GM23338 (cell line): ENCODE data around the gene MRC2. TPM values are rescaled to one million over a fixed set of nuclear protein-coding genes. Genes with fewer than 3 reads are reported as not detected.

Source experiments
- ATAC-seq: fragments of 200-7000 bp; cut with Tn5 transposase; 3 replicates; pipeline ENCODE4 v1.9.1; 2020
- DNase-seq: peaks from one replicate; pipeline ENCODE4 v3.0.0-alpha.2; 2015; ENCODE audit warnings: low spot score
- H2AFZ ChIP-seq: fragments of 200-600 bp; sonication (generic); 2 replicates; pipeline ENCODE4 v1.8.0; 2016; ENCODE audit warnings: antibody characterized with exemption, mild to moderate bottlenecking, moderate library complexity
- H3F3A ChIP-seq: fragments of 200-600 bp; sonication (generic); replicated peaks from 2 replicates; pipeline ENCODE4 v1.8.0; 2017; ENCODE audit warnings: antibody characterized with exemption, mixed run types, low read depth
- H3K27ac ChIP-seq: fragments of 200-600 bp; sonication (generic); 2 replicates; pipeline ENCODE4 v1.6.1; 2016; ENCODE audit warnings: low read depth
- H3K27me3 ChIP-seq: fragments of 200-600 bp; sonication (generic); 2 replicates; pipeline ENCODE4 v1.8.0; 2016; ENCODE audit warnings: mild to moderate bottlenecking, mixed run types, moderate library complexity; ENCODE audit not compliant: insufficient read depth
- H3K36me3 ChIP-seq: fragments of 200-600 bp; sonication (generic); 2 replicates; pipeline ENCODE4 v1.8.0; 2016; ENCODE audit warnings: mild to moderate bottlenecking; ENCODE audit not compliant: insufficient read depth
- H3K4me1 ChIP-seq: fragments of 200-600 bp; sonication (generic); 2 replicates; pipeline ENCODE4 v1.8.0; 2016; ENCODE audit warnings: mild to moderate bottlenecking, moderate library complexity; ENCODE audit not compliant: insufficient read depth
- H3K4me2 ChIP-seq: fragments of 200-600 bp; sonication (generic); 2 replicates; pipeline ENCODE4 v1.7.1; 2017; ENCODE audit warnings: mixed run types
- H3K4me3 ChIP-seq: fragments of 200-600 bp; sonication (generic); 2 replicates; pipeline ENCODE4 v1.6.1; 2016; ENCODE audit warnings: mixed run types
- H3K79me2 ChIP-seq: fragments of 200-600 bp; sonication (generic); replicated peaks from 2 replicates; pipeline ENCODE4 v1.8.0; 2017; ENCODE audit warnings: mild to moderate bottlenecking; ENCODE audit not compliant: insufficient read depth
- H3K9me2 ChIP-seq: fragments of 200-600 bp; sonication (generic); 2 replicates; pipeline ENCODE4 v1.8.0; 2017; ENCODE audit not compliant: insufficient read depth
- H4K20me1 ChIP-seq: fragments of 200-600 bp; sonication (generic); replicated peaks from 2 replicates; pipeline ENCODE4 v1.8.0; 2017; ENCODE audit warnings: mild to moderate bottlenecking; ENCODE audit not compliant: insufficient read depth
- H3K27ac Mint-ChIP-seq: 2 replicates; pipeline ENCODE4 v1.8.0; 2020; ENCODE audit warnings: inconsistent platforms, mild to moderate bottlenecking, moderate library complexity, mixed read lengths
- H3K27me3 Mint-ChIP-seq: 3 replicates; pipeline ENCODE4 v1.8.0; 2022; ENCODE audit warnings: low read depth, mild to moderate bottlenecking, moderate library complexity, mixed read lengths, inconsistent platforms; ENCODE audit not compliant: insufficient read depth, poor library complexity
- H3K36me3 Mint-ChIP-seq: 3 replicates; pipeline ENCODE4 v1.8.0; 2021; ENCODE audit warnings: low read depth, mild to moderate bottlenecking, inconsistent platforms, moderate library complexity, mixed read lengths
- H3K4me1 Mint-ChIP-seq: 3 replicates; pipeline ENCODE4 v1.8.0; 2020; ENCODE audit warnings: mild to moderate bottlenecking, inconsistent platforms, mixed read lengths
- H3K4me3 Mint-ChIP-seq: 3 replicates; pipeline ENCODE4 v1.8.0; 2021; ENCODE audit warnings: moderate library complexity, mild to moderate bottlenecking, inconsistent platforms, mixed read lengths
- H3K9me3 Mint-ChIP-seq: 3 replicates; pipeline ENCODE4 v1.8.0; 2020; ENCODE audit warnings: moderate library complexity, mild to moderate bottlenecking, inconsistent platforms, mixed read lengths
- CREB1 ChIP-seq: fragments of 250-450 bp; sonication (Bioruptor Pico); IDR thresholded peaks from 2 replicates; pipeline ENCODE4 v1.5.0; 2020; ENCODE audit warnings: low read depth, mild to moderate bottlenecking, moderate library complexity
- EZH2 ChIP-seq: fragments of 200-600 bp; sonication (generic); IDR thresholded peaks from one replicate; pipeline ENCODE4 v1.8.0; 2017; ENCODE audit warnings: antibody characterized with exemption, mild to moderate bottlenecking, low read depth; ENCODE audit not compliant: unreplicated experiment
- EZH2phosphoT487 ChIP-seq: fragments of 200-600 bp; sonication (generic); IDR thresholded peaks from one replicate; pipeline ENCODE4 v1.8.1; 2018; ENCODE audit warnings: antibody characterized with exemption; ENCODE audit not compliant: unreplicated experiment
- JUNB ChIP-seq: IDR thresholded peaks from one replicate; pipeline ENCODE4 v1.6.1; 2016; ENCODE audit warnings: antibody characterized with exemption; ENCODE audit not compliant: unreplicated experiment
- NANOG ChIP-seq: IDR thresholded peaks from 2 replicates; pipeline ENCODE4 v1.6.1; 2016; ENCODE audit warnings: antibody characterized with exemption, borderline replicate concordance
- POLR2AphosphoS5 ChIP-seq: IDR thresholded peaks from 2 replicates; pipeline ENCODE4 v1.6.1; 2016; ENCODE audit warnings: antibody characterized with exemption, low read depth
- STAT1 ChIP-seq: IDR thresholded peaks from one replicate; pipeline ENCODE4 v1.6.1; 2016; ENCODE audit warnings: antibody characterized with exemption; ENCODE audit not compliant: unreplicated experiment
- ZNF114 ChIP-seq: fragments of 250-450 bp; sonication (Bioruptor Pico); IDR thresholded peaks from 2 replicates; pipeline ENCODE4 v1.5.0; 2020; ENCODE audit warnings: mild to moderate bottlenecking, moderate library complexity
- ZNF331 ChIP-seq: fragments of 250-450 bp; sonication (Bioruptor Pico); IDR thresholded peaks from 2 replicates; pipeline ENCODE4 v1.5.0; 2020; ENCODE audit warnings: low read depth, mild to moderate bottlenecking, moderate library complexity
- polyA plus RNA-seq: library from polyadenylated mRNA; unstranded; fragments of >200 nt; fragmentation: Nextera tagmentation; extraction: Ambion mirVana; gene quantifications from 2 replicates; pipeline ENCODE4 v1.2.1, GENCODE V29; 2016
- total RNA-seq: library from RNA; depleted of rRNA; stranded (reverse); fragments of >200 nt; shearing (Covaris generic); gene quantifications from 2 replicates; pipeline ENCODE4 v1.2.3, GENCODE V29; 2014
- TF ChIP-seq, protein P1 (sequence below): IDR thresholded peaks from 2 replicates; pipeline ENCODE4 v1.6.1; 2016; ENCODE audit warnings: antibody characterized with exemption
- TF ChIP-seq, protein P2 (sequence below): IDR thresholded peaks from one replicate; pipeline ENCODE4 v1.6.1; 2018; ENCODE audit warnings: antibody characterized with exemption; ENCODE audit not compliant: unreplicated experiment
- TF ChIP-seq, protein P3 (sequence below), 2 experiments: fragments of 200-600 bp in 1 of 2; sonication (generic) in 1 of 2; conservative IDR thresholded peaks; 2 replicates each; pipeline versions ENCODE4 v1.5.1 to v1.6.1; 2016 to 2017; ENCODE audit warnings: antibody characterized with exemption in 2 of 2, low read depth in 2 of 2, mild to moderate bottlenecking in 2 of 2, moderate library complexity in 1 of 2
- TF ChIP-seq, protein P4 (sequence below): fragments of 250-450 bp; sonication (Bioruptor Pico); IDR thresholded peaks from 2 replicates; pipeline ENCODE4 v1.5.0; 2020; ENCODE audit warnings: mild to moderate bottlenecking, moderate library complexity

Gene MRC2
- total and polyA plus RNA-seq, 2 experiments from 2014 or later, result 8.0 to 38.6 TPM

DNA sequence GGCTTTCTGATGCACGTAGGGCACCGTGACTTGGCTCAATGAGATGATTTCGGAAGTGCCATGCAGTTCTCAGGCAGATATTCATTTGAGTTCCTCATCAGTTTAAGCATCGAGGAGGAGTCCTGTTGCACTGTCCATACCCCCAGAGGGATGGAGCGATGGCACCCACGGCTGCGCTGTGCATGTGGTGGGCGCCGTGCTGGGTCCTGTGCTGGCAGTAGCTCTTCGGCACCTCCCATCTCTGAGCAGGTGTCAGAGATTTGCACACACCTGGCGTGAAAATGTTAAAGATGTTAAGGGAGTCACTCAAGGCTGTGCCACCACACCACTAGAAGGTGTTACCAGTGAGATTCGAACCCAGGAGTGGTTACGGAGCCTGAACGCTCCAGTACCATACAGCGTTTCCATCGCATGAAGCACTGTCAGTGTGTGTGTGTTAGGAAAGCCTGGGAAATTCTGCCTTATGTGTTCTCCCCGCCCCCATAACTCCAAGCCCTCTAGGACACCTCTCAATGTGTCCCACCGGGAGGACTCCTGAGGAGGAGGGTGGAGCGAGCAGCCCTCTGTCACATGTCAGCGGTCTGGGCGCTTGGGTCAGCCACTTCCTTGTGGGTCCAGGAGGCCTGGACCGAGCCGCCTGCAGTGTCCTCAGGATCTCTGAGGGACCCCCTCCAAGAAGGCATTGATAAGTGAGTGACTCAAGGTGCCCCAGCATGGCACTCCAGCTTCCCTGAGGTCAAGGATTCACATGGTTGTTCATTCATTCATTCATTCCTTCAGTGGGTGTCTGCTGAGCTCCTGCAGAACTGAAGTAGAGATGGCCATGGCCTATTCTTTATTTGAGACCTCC lies 3.8 kb downstream of the MRC2 start:
- ATAC-seq, result no peak
- Histone ChIP-seq H3K79me2 (peaks cover 64% of the 10 kb centered on the region), H3K4me2 (no peak overlapping the region), H3K4me3 (no peak overlapping the region), H2AFZ (no peak overlapping the region), H3F3A (no peaks in the 10 kb centered on the region), H3K27ac (no peak overlapping the region), H3K4me1 (peaks cover 32% of the 10 kb centered on the region), H3K9me2 (no peaks in the 10 kb centered on the region), H3K36me3 (no peaks in the 10 kb centered on the region), H4K20me1 (no peaks in the 10 kb centered on the region), H3K27me3 (no peaks in the 10 kb centered on the region)
- peaks cover 4% of the 10 kb centered on the region for H3K36me3 Mint-ChIP-seq
- H3K4me1 Mint-ChIP-seq, result peaks cover 46% of the 10 kb centered on the region
- TF ChIP-seq, protein P1, sequence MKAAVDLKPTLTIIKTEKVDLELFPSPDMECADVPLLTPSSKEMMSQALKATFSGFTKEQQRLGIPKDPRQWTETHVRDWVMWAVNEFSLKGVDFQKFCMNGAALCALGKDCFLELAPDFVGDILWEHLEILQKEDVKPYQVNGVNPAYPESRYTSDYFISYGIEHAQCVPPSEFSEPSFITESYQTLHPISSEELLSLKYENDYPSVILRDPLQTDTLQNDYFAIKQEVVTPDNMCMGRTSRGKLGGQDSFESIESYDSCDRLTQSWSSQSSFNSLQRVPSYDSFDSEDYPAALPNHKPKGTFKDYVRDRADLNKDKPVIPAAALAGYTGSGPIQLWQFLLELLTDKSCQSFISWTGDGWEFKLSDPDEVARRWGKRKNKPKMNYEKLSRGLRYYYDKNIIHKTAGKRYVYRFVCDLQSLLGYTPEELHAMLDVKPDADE, result no peak
- TF ChIP-seq JUNB, result no peak
- TF ChIP-seq, protein P2, sequence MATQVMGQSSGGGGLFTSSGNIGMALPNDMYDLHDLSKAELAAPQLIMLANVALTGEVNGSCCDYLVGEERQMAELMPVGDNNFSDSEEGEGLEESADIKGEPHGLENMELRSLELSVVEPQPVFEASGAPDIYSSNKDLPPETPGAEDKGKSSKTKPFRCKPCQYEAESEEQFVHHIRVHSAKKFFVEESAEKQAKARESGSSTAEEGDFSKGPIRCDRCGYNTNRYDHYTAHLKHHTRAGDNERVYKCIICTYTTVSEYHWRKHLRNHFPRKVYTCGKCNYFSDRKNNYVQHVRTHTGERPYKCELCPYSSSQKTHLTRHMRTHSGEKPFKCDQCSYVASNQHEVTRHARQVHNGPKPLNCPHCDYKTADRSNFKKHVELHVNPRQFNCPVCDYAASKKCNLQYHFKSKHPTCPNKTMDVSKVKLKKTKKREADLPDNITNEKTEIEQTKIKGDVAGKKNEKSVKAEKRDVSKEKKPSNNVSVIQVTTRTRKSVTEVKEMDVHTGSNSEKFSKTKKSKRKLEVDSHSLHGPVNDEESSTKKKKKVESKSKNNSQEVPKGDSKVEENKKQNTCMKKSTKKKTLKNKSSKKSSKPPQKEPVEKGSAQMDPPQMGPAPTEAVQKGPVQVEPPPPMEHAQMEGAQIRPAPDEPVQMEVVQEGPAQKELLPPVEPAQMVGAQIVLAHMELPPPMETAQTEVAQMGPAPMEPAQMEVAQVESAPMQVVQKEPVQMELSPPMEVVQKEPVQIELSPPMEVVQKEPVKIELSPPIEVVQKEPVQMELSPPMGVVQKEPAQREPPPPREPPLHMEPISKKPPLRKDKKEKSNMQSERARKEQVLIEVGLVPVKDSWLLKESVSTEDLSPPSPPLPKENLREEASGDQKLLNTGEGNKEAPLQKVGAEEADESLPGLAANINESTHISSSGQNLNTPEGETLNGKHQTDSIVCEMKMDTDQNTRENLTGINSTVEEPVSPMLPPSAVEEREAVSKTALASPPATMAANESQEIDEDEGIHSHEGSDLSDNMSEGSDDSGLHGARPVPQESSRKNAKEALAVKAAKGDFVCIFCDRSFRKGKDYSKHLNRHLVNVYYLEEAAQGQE, result no peak
- no peak for TF ChIP-seq ZNF114 (CRISPR knock-in tag)
- no peak for TF ChIP-seq STAT1
- TF ChIP-seq EZH2phosphoT487, result no peak
- TF ChIP-seq, protein P3, sequence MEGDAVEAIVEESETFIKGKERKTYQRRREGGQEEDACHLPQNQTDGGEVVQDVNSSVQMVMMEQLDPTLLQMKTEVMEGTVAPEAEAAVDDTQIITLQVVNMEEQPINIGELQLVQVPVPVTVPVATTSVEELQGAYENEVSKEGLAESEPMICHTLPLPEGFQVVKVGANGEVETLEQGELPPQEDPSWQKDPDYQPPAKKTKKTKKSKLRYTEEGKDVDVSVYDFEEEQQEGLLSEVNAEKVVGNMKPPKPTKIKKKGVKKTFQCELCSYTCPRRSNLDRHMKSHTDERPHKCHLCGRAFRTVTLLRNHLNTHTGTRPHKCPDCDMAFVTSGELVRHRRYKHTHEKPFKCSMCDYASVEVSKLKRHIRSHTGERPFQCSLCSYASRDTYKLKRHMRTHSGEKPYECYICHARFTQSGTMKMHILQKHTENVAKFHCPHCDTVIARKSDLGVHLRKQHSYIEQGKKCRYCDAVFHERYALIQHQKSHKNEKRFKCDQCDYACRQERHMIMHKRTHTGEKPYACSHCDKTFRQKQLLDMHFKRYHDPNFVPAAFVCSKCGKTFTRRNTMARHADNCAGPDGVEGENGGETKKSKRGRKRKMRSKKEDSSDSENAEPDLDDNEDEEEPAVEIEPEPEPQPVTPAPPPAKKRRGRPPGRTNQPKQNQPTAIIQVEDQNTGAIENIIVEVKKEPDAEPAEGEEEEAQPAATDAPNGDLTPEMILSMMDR (conservative IDR thresholded peaks at IDR 0.05; ENCODE audit: low read depth in 2 of 2), result no peak
- no peak for TF ChIP-seq ZNF331
- TF ChIP-seq, protein P4, sequence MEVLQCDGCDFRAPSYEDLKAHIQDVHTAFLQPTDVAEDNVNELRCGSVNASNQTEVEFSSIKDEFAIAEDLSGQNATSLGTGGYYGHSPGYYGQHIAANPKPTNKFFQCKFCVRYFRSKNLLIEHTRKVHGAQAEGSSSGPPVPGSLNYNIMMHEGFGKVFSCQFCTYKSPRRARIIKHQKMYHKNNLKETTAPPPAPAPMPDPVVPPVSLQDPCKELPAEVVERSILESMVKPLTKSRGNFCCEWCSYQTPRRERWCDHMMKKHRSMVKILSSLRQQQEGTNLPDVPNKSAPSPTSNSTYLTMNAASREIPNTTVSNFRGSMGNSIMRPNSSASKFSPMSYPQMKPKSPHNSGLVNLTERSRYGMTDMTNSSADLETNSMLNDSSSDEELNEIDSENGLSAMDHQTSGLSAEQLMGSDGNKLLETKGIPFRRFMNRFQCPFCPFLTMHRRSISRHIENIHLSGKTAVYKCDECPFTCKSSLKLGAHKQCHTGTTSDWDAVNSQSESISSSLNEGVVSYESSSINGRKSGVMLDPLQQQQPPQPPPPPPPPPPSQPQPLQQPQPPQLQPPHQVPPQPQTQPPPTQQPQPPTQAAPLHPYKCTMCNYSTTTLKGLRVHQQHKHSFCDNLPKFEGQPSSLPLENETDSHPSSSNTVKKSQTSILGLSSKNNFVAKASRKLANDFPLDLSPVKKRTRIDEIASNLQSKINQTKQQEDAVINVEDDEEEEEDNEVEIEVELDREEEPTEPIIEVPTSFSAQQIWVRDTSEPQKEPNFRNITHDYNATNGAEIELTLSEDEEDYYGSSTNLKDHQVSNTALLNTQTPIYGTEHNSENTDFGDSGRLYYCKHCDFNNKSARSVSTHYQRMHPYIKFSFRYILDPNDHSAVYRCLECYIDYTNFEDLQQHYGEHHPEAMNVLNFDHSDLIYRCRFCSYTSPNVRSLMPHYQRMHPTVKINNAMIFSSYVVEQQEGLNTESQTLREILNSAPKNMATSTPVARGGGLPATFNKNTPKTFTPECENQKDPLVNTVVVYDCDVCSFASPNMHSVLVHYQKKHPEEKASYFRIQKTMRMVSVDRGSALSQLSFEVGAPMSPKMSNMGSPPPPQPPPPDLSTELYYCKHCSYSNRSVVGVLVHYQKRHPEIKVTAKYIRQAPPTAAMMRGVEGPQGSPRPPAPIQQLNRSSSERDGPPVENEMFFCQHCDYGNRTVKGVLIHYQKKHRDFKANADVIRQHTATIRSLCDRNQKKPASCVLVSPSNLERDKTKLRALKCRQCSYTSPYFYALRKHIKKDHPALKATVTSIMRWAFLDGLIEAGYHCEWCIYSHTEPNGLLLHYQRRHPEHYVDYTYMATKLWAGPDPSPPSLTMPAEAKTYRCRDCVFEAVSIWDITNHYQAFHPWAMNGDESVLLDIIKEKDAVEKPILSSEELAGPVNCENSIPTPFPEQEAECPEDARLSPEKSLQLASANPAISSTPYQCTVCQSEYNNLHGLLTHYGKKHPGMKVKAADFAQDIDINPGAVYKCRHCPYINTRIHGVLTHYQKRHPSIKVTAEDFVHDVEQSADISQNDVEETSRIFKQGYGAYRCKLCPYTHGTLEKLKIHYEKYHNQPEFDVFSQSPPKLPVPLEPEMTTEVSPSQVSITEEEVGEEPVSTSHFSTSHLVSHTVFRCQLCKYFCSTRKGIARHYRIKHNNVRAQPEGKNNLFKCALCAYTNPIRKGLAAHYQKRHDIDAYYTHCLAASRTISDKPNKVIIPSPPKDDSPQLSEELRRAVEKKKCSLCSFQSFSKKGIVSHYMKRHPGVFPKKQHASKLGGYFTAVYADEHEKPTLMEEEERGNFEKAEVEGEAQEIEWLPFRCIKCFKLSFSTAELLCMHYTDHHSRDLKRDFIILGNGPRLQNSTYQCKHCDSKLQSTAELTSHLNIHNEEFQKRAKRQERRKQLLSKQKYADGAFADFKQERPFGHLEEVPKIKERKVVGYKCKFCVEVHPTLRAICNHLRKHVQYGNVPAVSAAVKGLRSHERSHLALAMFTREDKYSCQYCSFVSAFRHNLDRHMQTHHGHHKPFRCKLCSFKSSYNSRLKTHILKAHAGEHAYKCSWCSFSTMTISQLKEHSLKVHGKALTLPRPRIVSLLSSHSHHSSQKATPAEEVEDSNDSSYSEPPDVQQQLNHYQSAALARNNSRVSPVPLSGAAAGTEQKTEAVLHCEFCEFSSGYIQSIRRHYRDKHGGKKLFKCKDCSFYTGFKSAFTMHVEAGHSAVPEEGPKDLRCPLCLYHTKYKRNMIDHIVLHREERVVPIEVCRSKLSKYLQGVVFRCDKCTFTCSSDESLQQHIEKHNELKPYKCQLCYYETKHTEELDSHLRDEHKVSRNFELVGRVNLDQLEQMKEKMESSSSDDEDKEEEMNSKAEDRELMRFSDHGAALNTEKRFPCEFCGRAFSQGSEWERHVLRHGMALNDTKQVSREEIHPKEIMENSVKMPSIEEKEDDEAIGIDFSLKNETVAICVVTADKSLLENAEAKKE (CRISPR knock-in tag), result no peak
- no peak for TF ChIP-seq CREB1 (CRISPR knock-in tag)
- TF ChIP-seq NANOG, result no peak
- no peak for TF ChIP-seq EZH2
- TF ChIP-seq POLR2AphosphoS5, result no peak
- H3K4me3 Mint-ChIP-seq, result no peak overlapping the region; the same call in 2 of the 3 replicates
- no peak for DNase-seq
- H3K27me3 Mint-ChIP-seq, result peaks cover 17% of the 10 kb centered on the region
- H3K27ac Mint-ChIP-seq, result no peak overlapping the region
- no peaks in the 10 kb centered on the region; the same call in 2 of the 3 replicates for H3K9me3 Mint-ChIP-seq
